Right lobe of liver (tissue), 5 donors: Measurements from ENCODE around the gene OR5F1. TPM values are rescaled to one million over a fixed set of nuclear protein-coding genes. Genes with fewer than 3 reads are reported as not detected.

Source experiments
- total RNA-seq, 6 experiments: library from RNA; depleted of rRNA in 2 of 6; stranded (reverse); fragments of >200 nt in 2 of 6; fragmentation: NEBNext Ultra II Directional in 3 of 6; extraction: Animal tissue kit (Norgen Biotek cat#: 25700) in 3 of 6; gene quantifications; one replicate each; pipeline versions ENCODE4 v1.1.0 to v1.2.4, GENCODE V29; 2016 to 2023
- donor health status: DM: no; HTN: no; CAD: no.
- donor health status: DM: no; HTN: no; CAD: no.
- donor health status: DM: no; HTN: yes; CAD: no.
- donor health status: DM: no; HTN: yes; CAD: no.

The OR5F1 gene
- total RNA-seq, 6 experiments from 2014 or later, result not detected

Other genes starting within 250 kb of the OR5F1 start
- gene OR5D13, start 221.2 kb downstream of the OR5F1 start, total RNA-seq, result not detected
- not detected for gene OR5D14, start 199.1 kb downstream of the OR5F1 start, total RNA-seq
- not detected for gene OR5L1, start 183.3 kb downstream of the OR5F1 start, total RNA-seq
- gene OR5D18, start 175.0 kb downstream of the OR5F1 start, total RNA-seq, result not detected
- not detected for gene OR5L2, start 167.4 kb downstream of the OR5F1 start, total RNA-seq
- not detected for gene OR5D16, start 155.9 kb downstream of the OR5F1 start, total RNA-seq
- not detected for gene TRIM51, start 111.3 kb downstream of the OR5F1 start, total RNA-seq
- not detected for gene OR5W2, start 80.0 kb downstream of the OR5F1 start, total RNA-seq
- gene OR5I1, start 58.2 kb downstream of the OR5F1 start, total RNA-seq, result not detected
- not detected for gene OR10AG1, start 24.7 kb downstream of the OR5F1 start, total RNA-seq
- not detected for gene OR5AS1, start 33.0 kb upstream of the OR5F1 start, total RNA-seq
- gene OR8I2, start 98.7 kb upstream of the OR5F1 start, total RNA-seq, result not detected
- not detected for gene OR8H2, start 109.1 kb upstream of the OR5F1 start, total RNA-seq
- not detected for gene OR8H3, start 127.7 kb upstream of the OR5F1 start, total RNA-seq
- gene OR8J3, start 145.6 kb upstream of the OR5F1 start, total RNA-seq, result not detected
- gene OR8K5, start 165.7 kb upstream of the OR5F1 start, total RNA-seq, result not detected
- gene OR5J2, start 182.0 kb upstream of the OR5F1 start, total RNA-seq, result not detected
- gene OR5T2, start 239.6 kb upstream of the OR5F1 start, total RNA-seq, result not detected